H9 (cell line): ENCODE data around the gene CREB3L2. TPM values are rescaled to one million over a fixed set of nuclear protein-coding genes. Genes with fewer than 3 reads are reported as not detected.
"Not testable (repeated sequence)": the region's sequence is repeated elsewhere in the genome, so short reads cannot be mapped to it uniquely, and the experiment has no call there.

Source experiments
- DNase-seq: peaks from one replicate; pipeline ENCODE4 v3.0.0-alpha.2; 2017
- H2AFZ ChIP-seq: one replicate; pipeline ENCODE4 v1.6.1; 2013; ENCODE audit warnings: mild to moderate bottlenecking, low read length, control low read depth, moderate library complexity
- H2AK5ac ChIP-seq: 2 replicates; pipeline ENCODE4 v1.6.1; 2013; ENCODE audit warnings: low read length, control low read depth, mixed read lengths; ENCODE audit not compliant: insufficient read length
- H2BK120ac ChIP-seq: one replicate; pipeline ENCODE4 v1.6.1; 2013; ENCODE audit warnings: low read depth, mild to moderate bottlenecking, low read length, control low read depth, inconsistent platforms; ENCODE audit not compliant: poor library complexity, severe bottlenecking
- H2BK12ac ChIP-seq: 2 replicates; pipeline ENCODE4 v1.6.1; 2013; ENCODE audit warnings: low read length, control low read depth, mixed read lengths, low read depth; ENCODE audit not compliant: insufficient read length
- H2BK15ac ChIP-seq: 2 replicates; pipeline ENCODE4 v1.6.1; 2013; ENCODE audit warnings: low read depth, low read length, control low read depth
- H2BK20ac ChIP-seq: one replicate; pipeline ENCODE4 v1.6.1; 2013; ENCODE audit warnings: low read depth, mild to moderate bottlenecking, low read length, control low read depth, inconsistent platforms; ENCODE audit not compliant: poor library complexity, severe bottlenecking
- H2BK5ac ChIP-seq: 2 replicates; pipeline ENCODE4 v1.6.1; 2013; ENCODE audit warnings: low read length, control low read depth, mixed read lengths; ENCODE audit not compliant: insufficient read length
- H3K14ac ChIP-seq: 2 replicates; pipeline ENCODE4 v1.6.1; 2013; ENCODE audit warnings: low read length, control low read depth; ENCODE audit not compliant: insufficient read depth
- H3K18ac ChIP-seq: 2 replicates; pipeline ENCODE4 v1.6.1; 2013; ENCODE audit warnings: low read depth, mild to moderate bottlenecking, mixed read lengths, low read length, control low read depth; ENCODE audit not compliant: insufficient read length
- H3K23ac ChIP-seq: 2 replicates; pipeline ENCODE4 v1.6.1; 2013; ENCODE audit warnings: low read length, control low read depth, mixed read lengths, low read depth; ENCODE audit not compliant: insufficient read length
- H3K23me2 ChIP-seq: 2 replicates; pipeline ENCODE4 v1.6.1; 2013; ENCODE audit warnings: low read depth, mild to moderate bottlenecking, mixed read lengths, low read length, control low read depth; ENCODE audit not compliant: insufficient read length, poor library complexity, severe bottlenecking
- H3K27ac ChIP-seq: 2 replicates; pipeline ENCODE4 v1.5.1; 2013; ENCODE audit warnings: low read length, control low read depth, mixed read lengths, low read depth; ENCODE audit not compliant: insufficient read length
- H3K27me3 ChIP-seq: 2 replicates; pipeline ENCODE4 v1.6.1; 2013; ENCODE audit warnings: low read length, control low read depth, inconsistent platforms; ENCODE audit not compliant: insufficient read depth
- H3K4ac ChIP-seq: 2 replicates; pipeline ENCODE4 v1.6.1; 2013; ENCODE audit warnings: low read depth, mild to moderate bottlenecking, control low read depth, inconsistent platforms, low read length, moderate library complexity
- H3K4me1 ChIP-seq: 2 replicates; pipeline ENCODE4 v1.6.1; 2013; ENCODE audit warnings: low read length, control low read depth, inconsistent platforms; ENCODE audit not compliant: insufficient read depth
- H3K4me2 ChIP-seq: 2 replicates; pipeline ENCODE4 v1.6.1; 2013; ENCODE audit warnings: low read length, control low read depth, mixed read lengths; ENCODE audit not compliant: insufficient read length, insufficient read depth
- H3K56ac ChIP-seq: 2 replicates; pipeline ENCODE4 v1.6.1; 2013; ENCODE audit warnings: low read depth, mild to moderate bottlenecking, mixed read lengths, low read length, control low read depth; ENCODE audit not compliant: insufficient read length
- H3K79me1 ChIP-seq: 2 replicates; pipeline ENCODE4 v1.6.1; 2013; ENCODE audit warnings: low read depth, mild to moderate bottlenecking, moderate library complexity, low read length, control low read depth, inconsistent platforms; ENCODE audit not compliant: insufficient read depth, poor library complexity, severe bottlenecking
- H3K79me2 ChIP-seq: 2 replicates; pipeline ENCODE4 v1.6.1; 2013; ENCODE audit warnings: low read length, control low read depth, inconsistent platforms; ENCODE audit not compliant: insufficient read depth
- H3K9ac ChIP-seq: 2 replicates; pipeline ENCODE4 v1.6.1; 2013; ENCODE audit warnings: low read length, control low read depth, mixed read lengths; ENCODE audit not compliant: insufficient read length; ENCODE audit errors: extremely low read depth
- H3K9me3 ChIP-seq: one replicate; pipeline ENCODE4 v1.6.1; 2013; ENCODE audit warnings: low read depth, low read length, inconsistent platforms; ENCODE audit not compliant: control insufficient read depth
- H3T11ph ChIP-seq: one replicate; pipeline ENCODE4 v1.6.1; 2013; ENCODE audit warnings: mild to moderate bottlenecking, low read length, control low read depth, inconsistent platforms
- H4K20me1 ChIP-seq: one replicate; pipeline ENCODE4 v1.6.1; 2013; ENCODE audit not compliant: control insufficient read depth, insufficient read length, insufficient read depth
- H4K5ac ChIP-seq: 2 replicates; pipeline ENCODE4 v1.6.1; 2013; ENCODE audit warnings: low read depth, mild to moderate bottlenecking, mixed read lengths, low read length, control low read depth; ENCODE audit not compliant: insufficient read length
- H4K8ac ChIP-seq: replicated peaks from 2 replicates; pipeline ENCODE4 v1.6.1; 2013; ENCODE audit warnings: low read length, control low read depth, mixed read lengths, low read depth; ENCODE audit not compliant: insufficient read length
- H4K91ac ChIP-seq: 2 replicates; pipeline ENCODE4 v1.6.1; 2013; ENCODE audit warnings: low read depth, mild to moderate bottlenecking, moderate library complexity, mixed read lengths, low read length, control low read depth; ENCODE audit not compliant: insufficient read length
- H3K27ac Mint-ChIP-seq, 3 experiments: 2 replicates in 2 of 3; 3 replicates in 1 of 3; pipeline ENCODE4 v1.8.0; 2020 to 2021; ENCODE audit warnings: mixed read lengths in 3 of 3, mild to moderate bottlenecking in 1 of 3, moderate library complexity in 1 of 3
- H3K27me3 Mint-ChIP-seq: 2 replicates; pipeline ENCODE4 v1.8.0; 2021; ENCODE audit warnings: low read depth, mild to moderate bottlenecking, moderate library complexity, mixed read lengths
- H3K36me3 Mint-ChIP-seq, 3 experiments: 2 replicates in 2 of 3; 3 replicates in 1 of 3; pipeline ENCODE4 v1.8.0; 2020 to 2021; ENCODE audit warnings: low read depth in 3 of 3, mixed read lengths in 3 of 3; ENCODE audit not compliant: insufficient read depth in 1 of 3
- H3K4me1 Mint-ChIP-seq, 2 experiments: 2 replicates each; pipeline ENCODE4 v1.8.0; 2020; ENCODE audit warnings: mixed read lengths in 2 of 2
- H3K4me3 Mint-ChIP-seq, 2 experiments: 2 replicates in 1 of 2; 3 replicates in 1 of 2; pipeline ENCODE4 v1.8.0; 2020 to 2021; ENCODE audit warnings: mild to moderate bottlenecking in 2 of 2, mixed read lengths in 2 of 2, moderate library complexity in 1 of 2
- H3K9me3 Mint-ChIP-seq, 2 experiments: 2 replicates in 1 of 2; 3 replicates in 1 of 2; pipeline ENCODE4 v1.8.0; 2020; ENCODE audit warnings: mild to moderate bottlenecking in 2 of 2, mixed read lengths in 2 of 2, moderate library complexity in 1 of 2
- CTCF ChIP-seq: fragments of 200-600 bp; sonication (generic); conservative IDR thresholded peaks from 3 replicates; pipeline ENCODE4 v1.8.0; 2021; ENCODE audit warnings: antibody characterized with exemption, mild to moderate bottlenecking
- WGBS: extraction: QIAGEN DNeasy Blood & Tissue Kit; methylation state at CpG from one replicate; pipeline ENCODE4 v1.1.7; 2013; ENCODE audit warnings: missing lambda C conversion rate, low lambda C conversion rate, mixed read lengths; ENCODE audit not compliant: insufficient read length; ENCODE audit errors: extremely low coverage; 5-methylcytosine and 5-hydroxymethylcytosine counted together
- total RNA-seq: library from RNA; stranded (reverse); gene quantifications from 2 replicates; pipeline ENCODE4 v1.2.1, GENCODE V29; 2021

CREB3L2 gene
- total RNA-seq, 1 experiment from 2014 or later: 60.7 TPM

- Histone ChIP-seq H2BK15ac (no peak overlapping the region), H3T11ph (no peak overlapping the region), H2BK12ac (no peak overlapping the region), H3K4me2 (no peak overlapping the region), H3K4me1 (no peaks in the 10 kb centered on the region; the same call in 1 of the 2 replicates), H3K79me1 (no peaks in the 10 kb centered on the region), H3K18ac (no peak overlapping the region), H4K5ac (no peak overlapping the region), H2BK20ac (no peak overlapping the region), H3K9ac (no peak overlapping the region), H2BK120ac (no peak overlapping the region), H3K27me3 (no peaks in the 10 kb centered on the region), H4K91ac (no peak overlapping the region), H3K23ac (no peak overlapping the region), H2BK5ac (no peak overlapping the region), H4K20me1 (no peaks in the 10 kb centered on the region), H2AFZ (no peak overlapping the region), H4K8ac (no peak overlapping the region), H3K14ac (no peak overlapping the region), H3K4ac (no peak overlapping the region), H3K56ac (no peak overlapping the region), H3K27ac (no peak overlapping the region), H3K23me2 (no peaks in the 10 kb centered on the region), H2AK5ac (no peak overlapping the region), H3K79me2 (no peaks in the 10 kb centered on the region), H3K9me3 (peaks cover 15% of the 10 kb centered on the region)
- peaks cover 12 to 13% of the 10 kb centered on the region in 2 experiments for H3K4me1 Mint-ChIP-seq
- H3K36me3 Mint-ChIP-seq: peaks cover 13 to 31% (median 28%) of the 10 kb centered on the region in 3 experiments
- no CpG with 5 or more reads among the region's 1 CpG for WGBS
- no peak for DNase-seq
- TF ChIP-seq CTCF: no peak
- peaks cover 3% of the 10 kb centered on the region; the same call in 1 of the 2 replicates for H3K27me3 Mint-ChIP-seq
- H3K9me3 Mint-ChIP-seq: peaks cover 33 to 36% of the 10 kb centered on the region in 2 experiments
- H3K4me3 Mint-ChIP-seq: no peak overlapping the region
- H3K27ac Mint-ChIP-seq: no peak overlapping the region
Measured at GRCh38 chr7:137834552-137834951, 167.3 kb downstream of the CREB3L2 start.

GRCh38 chr7:137832990-137833389, 168.9 kb downstream of the CREB3L2 start:
- not testable (repeated sequence) for H4K8ac ChIP-seq, H2BK12ac ChIP-seq, H3K4me3 Mint-ChIP-seq, H3K4me1 ChIP-seq, H3K56ac ChIP-seq, H3K14ac ChIP-seq, H3K23me2 ChIP-seq, H4K5ac ChIP-seq, H3K27me3 ChIP-seq, H3K9ac ChIP-seq, H2BK5ac ChIP-seq, H4K20me1 ChIP-seq, H3K79me1 ChIP-seq, H2BK120ac ChIP-seq, H3K23ac ChIP-seq, H3T11ph ChIP-seq, H3K27ac ChIP-seq, H3K4ac ChIP-seq, H4K91ac ChIP-seq, H3K27ac Mint-ChIP-seq, H2BK20ac ChIP-seq, H3K4me1 Mint-ChIP-seq, H3K27me3 Mint-ChIP-seq, H3K18ac ChIP-seq, H2AFZ ChIP-seq, H3K79me2 ChIP-seq, H2AK5ac ChIP-seq, DNase-seq, H3K4me2 ChIP-seq, H2BK15ac ChIP-seq
- no CpG with 5 or more reads among the region's 2 CpGs for WGBS
- Mint-ChIP-seq H3K36me3 (peaks cover 13 to 31% (median 28%) of the 10 kb centered on the region in 3 experiments), H3K9me3 (peaks cover 33 to 36% of the 10 kb centered on the region in 2 experiments)
- peaks cover 15% of the 10 kb centered on the region for H3K9me3 ChIP-seq
